Raji (cell line): Measurements from ENCODE around the gene VGLL4.

Experiments used
- POLR2A ChIP-seq: IDR thresholded peaks from 2 replicates; pipeline ENCODE4 v1.6.1; 2011; ENCODE audit warnings: low read depth, low read length, control low read depth; ENCODE audit not compliant: insufficient read depth

The VGLL4 gene

GRCh38 chr3:11559816-11560633 is 83.7 kb downstream of the VGLL4 start:
- TF ChIP-seq POLR2A: no peak

- TF ChIP-seq POLR2A: no peak
Measured at GRCh38 chr3:11558918-11559815, 84.5 kb downstream of the VGLL4 start.

- TF ChIP-seq POLR2A: no peak
Measured at GRCh38 chr3:11558411-11558903, 85.3 kb downstream of the VGLL4 start.

- no peak for TF ChIP-seq POLR2A
Measured at GRCh38 chr3:11558002-11558401, 85.7 kb downstream of the VGLL4 start.

- TF ChIP-seq POLR2A: no peak
Measured at GRCh38 chr3:11556851-11557644, 86.7 kb downstream of the VGLL4 start.

- TF ChIP-seq POLR2A: no peak
Measured at GRCh38 chr3:11555881-11556633, 87.7 kb downstream of the VGLL4 start.

- TF ChIP-seq POLR2A: no peak
Measured at GRCh38 chr3:11555211-11555782, 88.4 kb downstream of the VGLL4 start.

- no peak for TF ChIP-seq POLR2A
Measured at GRCh38 chr3:11554666-11555065, 89.0 kb downstream of the VGLL4 start.

- TF ChIP-seq POLR2A: no peak
Measured at GRCh38 chr3:11554236-11554610, 89.5 kb downstream of the VGLL4 start.

GRCh38 chr3:11553436-11554235 is 90.1 kb downstream of the VGLL4 start:
- no peak for TF ChIP-seq POLR2A

GRCh38 chr3:11552289-11553264 is 91.1 kb downstream of the VGLL4 start:
- no peak for TF ChIP-seq POLR2A

- TF ChIP-seq POLR2A: no peak
Measured at GRCh38 chr3:11551036-11551435, 92.7 kb downstream of the VGLL4 start.
